ENCODE data around the gene ENTPD8. TPM values are rescaled to one million over a fixed set of nuclear protein-coding genes. Genes with fewer than 3 reads are reported as not detected.

Gene ENTPD8
- total and polyA plus RNA-seq, 2 of the 13 experiments (the other 11 are each of a cell fraction or from before 2014, with no cell fraction given) = 0.26 to 0.44 TPM

DNA sequence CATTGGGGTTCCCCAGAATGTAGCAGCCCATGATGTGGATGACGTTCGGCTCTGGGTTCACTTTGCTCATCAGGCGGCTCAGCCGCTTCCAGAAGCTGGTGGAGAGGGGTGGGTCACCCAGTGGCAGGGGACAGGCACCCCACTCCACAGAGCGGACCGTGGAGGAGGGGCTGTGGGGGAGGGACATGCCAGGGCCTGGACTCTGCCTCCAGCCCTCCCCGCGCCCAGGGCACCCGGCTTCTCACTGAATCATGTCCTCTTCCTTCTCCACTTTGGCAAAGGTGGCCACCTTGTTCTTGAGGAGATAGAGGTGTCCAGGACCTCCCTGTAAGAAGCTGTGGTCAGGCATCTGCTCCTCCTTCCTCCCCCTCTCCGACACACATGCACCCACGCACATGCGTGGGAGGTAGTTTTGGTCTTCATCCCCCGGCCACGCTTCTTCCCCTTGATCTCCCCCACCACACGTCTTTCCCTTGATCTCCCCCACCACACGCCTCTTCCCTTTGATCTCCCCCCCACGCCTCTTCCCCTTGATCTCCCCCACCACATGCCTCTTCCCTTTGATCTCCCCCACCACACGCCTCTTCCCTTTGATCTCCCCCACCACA lies 8.9 kb upstream of the ENTPD8 start (continued):
- TF ChIP-seq, protein P1, sequence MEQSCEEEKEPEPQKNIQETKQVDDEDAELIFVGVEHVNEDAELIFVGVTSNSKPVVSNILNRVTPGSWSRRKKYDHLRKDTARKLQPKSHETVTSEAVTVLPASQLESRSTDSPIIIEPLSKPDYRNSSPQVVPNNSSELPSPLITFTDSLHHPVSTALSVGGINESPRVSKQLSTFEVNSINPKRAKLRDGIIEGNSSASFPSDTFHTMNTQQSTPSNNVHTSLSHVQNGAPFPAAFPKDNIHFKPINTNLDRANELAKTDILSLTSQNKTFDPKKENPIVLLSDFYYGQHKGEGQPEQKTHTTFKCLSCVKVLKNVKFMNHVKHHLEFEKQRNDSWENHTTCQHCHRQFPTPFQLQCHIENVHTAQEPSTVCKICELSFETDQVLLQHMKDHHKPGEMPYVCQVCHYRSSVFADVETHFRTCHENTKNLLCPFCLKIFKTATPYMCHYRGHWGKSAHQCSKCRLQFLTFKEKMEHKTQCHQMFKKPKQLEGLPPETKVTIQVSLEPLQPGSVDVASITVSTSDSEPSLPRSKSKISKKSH (CRISPR knock-in tag; IDR thresholded peaks at IDR 0.05; ENCODE audit: borderline replicate concordance) = no peak
- TF ChIP-seq ZNF567 (CRISPR knock-in tag; IDR thresholded peaks at IDR 0.05; ENCODE audit: borderline replicate concordance) (no peak), EP300 (IDR thresholded peaks at IDR 0.05; ENCODE audit: low read depth in 2 of 2, low read length in 2 of 2) (0 out of 4 replicates have a peak, but pooled peaks of 1 of the 2 experiments have one; percentile 23), EP300 (CRISPR knock-in tag; IDR thresholded peaks at IDR 0.05; ENCODE audit: borderline replicate concordance) (no peak), CREM (IDR thresholded peaks at IDR 0.05) (peak; percentile 37; the same call in 1 of the 2 replicates), CREM (CRISPR knock-in tag; IDR thresholded peaks at IDR 0.05) (no peak), ZNF746 (CRISPR knock-in tag; IDR thresholded peaks at IDR 0.05) (peak; percentile 95), TBX2 (CRISPR knock-in tag; IDR thresholded peaks at IDR 0.05; ENCODE audit: borderline replicate concordance) (peak; percentile 24; the same call in 1 of the 2 replicates), FOXO1 (CRISPR knock-in tag; IDR thresholded peaks at IDR 0.05) (no peak), HNRNPK (IDR thresholded peaks at IDR 0.05; ENCODE audit: low read depth, low read length, poor library complexity, severe bottlenecking) (peak; percentile 15)
- TF ChIP-seq, protein P2, sequence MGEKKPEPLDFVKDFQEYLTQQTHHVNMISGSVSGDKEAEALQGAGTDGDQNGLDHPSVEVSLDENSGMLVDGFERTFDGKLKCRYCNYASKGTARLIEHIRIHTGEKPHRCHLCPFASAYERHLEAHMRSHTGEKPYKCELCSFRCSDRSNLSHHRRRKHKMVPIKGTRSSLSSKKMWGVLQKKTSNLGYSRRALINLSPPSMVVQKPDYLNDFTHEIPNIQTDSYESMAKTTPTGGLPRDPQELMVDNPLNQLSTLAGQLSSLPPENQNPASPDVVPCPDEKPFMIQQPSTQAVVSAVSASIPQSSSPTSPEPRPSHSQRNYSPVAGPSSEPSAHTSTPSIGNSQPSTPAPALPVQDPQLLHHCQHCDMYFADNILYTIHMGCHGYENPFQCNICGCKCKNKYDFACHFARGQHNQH (CRISPR knock-in tag; IDR thresholded peaks at IDR 0.05) = no peak
- TF ChIP-seq, protein P3, sequence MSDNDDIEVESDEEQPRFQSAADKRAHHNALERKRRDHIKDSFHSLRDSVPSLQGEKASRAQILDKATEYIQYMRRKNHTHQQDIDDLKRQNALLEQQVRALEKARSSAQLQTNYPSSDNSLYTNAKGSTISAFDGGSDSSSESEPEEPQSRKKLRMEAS (IDR thresholded peaks at IDR 0.05) = peak; percentile 22; the same call in 1 of the 2 replicates
